HG03025 (cell line): ENCODE results near the gene MBIP.

ENCODE experiments used
- ATAC-seq: cut with Tn5 transposase; IDR thresholded peaks from one replicate; pipeline ENCODE4 v1.9.1; 2021; ENCODE audit warnings: mild to moderate bottlenecking, moderate library complexity; ENCODE audit not compliant: unreplicated experiment, low FRiP score

Gene MBIP

DNA sequence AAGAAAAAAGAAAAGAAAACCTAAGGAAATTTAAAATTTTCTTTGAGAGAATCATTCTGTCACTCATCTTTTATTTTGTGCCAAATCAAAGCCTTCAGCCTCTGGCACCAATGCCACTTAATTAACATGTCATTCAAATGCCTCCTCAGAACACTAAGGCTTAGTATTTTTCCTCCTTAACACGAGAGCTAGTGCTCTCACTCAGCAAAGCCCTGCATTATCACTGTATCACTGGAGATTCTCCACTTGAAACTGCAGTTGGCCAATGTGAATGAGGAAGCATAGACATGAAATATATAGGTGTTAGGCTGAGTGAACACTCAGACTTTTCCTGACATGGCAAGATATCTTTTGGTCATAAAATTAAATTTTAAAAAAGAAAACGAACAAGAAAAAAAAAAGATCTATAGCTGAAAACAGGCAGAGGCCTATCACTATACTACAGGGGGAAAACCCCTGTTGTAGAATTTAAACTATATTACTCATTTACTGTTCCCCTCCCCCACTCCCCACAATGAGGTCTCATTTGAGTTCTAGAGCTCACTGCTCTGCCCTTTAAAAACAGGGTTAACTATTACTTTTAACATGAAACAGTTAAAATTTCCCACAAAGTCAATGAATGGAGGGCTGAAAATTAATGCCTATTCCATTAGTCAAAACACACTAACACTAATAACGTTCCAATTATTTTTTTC is 5.1 kb downstream of the MBIP start:
- peak; percentile 32 for ATAC-seq

GRCh38 chr14:36313898-36314297 is 6.5 kb downstream of the MBIP start:
- no peak for ATAC-seq

DNA sequence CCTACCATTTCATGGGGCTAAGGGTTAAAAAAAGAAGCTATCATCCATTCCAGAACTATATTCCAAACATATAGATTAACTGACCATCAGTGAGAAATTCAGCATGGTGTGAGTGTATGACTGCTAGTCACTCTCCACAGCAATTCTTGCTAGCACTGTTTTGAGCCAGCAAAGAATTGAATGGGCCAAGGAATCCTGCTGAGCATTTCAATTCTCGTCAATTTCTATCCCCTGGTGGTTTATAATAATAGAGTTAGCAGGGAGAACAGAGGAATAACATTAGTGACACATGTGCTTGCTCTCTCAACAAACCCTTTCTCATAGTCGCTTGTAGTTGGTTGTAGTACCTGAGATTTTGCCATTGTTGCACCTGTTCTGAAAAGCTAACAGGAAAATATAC is 7.2 kb downstream of the MBIP start:
- ATAC-seq: no peak

- ATAC-seq: no peak
Observed at GRCh38 chr14:36306836-36307235, 13.6 kb downstream of the MBIP start.

DNA sequence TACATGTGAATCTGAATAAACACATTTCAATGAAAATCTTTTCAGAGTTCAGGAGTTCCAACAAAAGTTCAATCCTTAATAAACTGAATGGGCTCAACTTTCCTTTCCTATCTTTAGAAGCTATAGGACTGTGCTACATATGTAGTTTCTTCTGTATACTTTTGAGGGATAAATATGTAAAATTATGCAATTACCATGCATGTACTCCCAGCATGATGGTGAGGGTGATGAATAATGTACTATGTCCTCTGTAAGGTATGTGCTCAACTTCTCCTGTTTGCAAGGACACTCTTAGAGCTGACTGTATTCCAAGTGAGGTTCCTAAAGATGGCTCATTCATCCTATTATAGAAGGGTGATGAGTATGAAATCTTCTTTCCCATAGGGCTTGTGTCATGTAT is 15.5 kb downstream of the MBIP start:
- ATAC-seq: no peak

GRCh38 chr14:36303960-36304359 is 16.5 kb downstream of the MBIP start:
- ATAC-seq: no peak

DNA sequence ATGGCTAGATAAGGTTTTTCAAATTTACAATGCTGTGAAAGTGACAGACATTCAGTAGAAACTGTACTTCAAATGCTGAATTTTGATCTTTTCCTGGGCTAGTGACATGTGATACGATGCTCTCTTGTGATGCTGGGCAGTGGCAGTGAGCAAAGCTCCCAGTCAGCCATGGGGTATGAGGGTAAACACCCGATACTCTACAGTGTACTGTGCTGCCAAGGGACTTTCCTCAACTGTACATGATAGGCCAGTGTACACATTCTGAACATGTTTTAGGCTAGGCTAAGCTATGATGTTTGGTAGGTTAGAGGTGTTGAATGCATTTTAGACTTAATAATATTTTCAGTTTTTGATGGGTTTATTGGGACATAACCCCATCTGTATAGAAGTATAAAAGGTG is 17.6 kb downstream of the MBIP start:
- no peak for ATAC-seq

DNA sequence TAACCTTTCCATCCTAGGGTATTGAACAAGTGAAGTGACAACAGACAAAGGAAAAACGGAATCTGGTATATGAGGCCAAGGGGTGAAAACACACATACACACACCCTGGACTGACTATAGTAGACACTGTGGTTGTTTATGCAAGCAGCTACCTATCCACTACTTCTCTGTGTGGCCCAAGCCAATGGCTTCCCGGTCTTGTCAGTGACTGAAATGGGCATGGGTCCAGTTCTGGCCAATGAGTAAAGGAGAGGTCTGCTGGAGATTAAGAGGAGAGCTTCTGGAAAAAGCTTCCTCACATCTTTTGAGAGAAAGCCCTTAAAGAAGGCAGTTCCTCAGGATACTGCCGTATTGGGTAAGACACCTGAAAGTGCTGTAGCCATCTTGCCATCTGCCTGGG is 19.3 kb downstream of the MBIP start:
- no peak for ATAC-seq

GRCh38 chr14:36300337-36300736 is 20.1 kb downstream of the MBIP start:
- no peak for ATAC-seq

DNA sequence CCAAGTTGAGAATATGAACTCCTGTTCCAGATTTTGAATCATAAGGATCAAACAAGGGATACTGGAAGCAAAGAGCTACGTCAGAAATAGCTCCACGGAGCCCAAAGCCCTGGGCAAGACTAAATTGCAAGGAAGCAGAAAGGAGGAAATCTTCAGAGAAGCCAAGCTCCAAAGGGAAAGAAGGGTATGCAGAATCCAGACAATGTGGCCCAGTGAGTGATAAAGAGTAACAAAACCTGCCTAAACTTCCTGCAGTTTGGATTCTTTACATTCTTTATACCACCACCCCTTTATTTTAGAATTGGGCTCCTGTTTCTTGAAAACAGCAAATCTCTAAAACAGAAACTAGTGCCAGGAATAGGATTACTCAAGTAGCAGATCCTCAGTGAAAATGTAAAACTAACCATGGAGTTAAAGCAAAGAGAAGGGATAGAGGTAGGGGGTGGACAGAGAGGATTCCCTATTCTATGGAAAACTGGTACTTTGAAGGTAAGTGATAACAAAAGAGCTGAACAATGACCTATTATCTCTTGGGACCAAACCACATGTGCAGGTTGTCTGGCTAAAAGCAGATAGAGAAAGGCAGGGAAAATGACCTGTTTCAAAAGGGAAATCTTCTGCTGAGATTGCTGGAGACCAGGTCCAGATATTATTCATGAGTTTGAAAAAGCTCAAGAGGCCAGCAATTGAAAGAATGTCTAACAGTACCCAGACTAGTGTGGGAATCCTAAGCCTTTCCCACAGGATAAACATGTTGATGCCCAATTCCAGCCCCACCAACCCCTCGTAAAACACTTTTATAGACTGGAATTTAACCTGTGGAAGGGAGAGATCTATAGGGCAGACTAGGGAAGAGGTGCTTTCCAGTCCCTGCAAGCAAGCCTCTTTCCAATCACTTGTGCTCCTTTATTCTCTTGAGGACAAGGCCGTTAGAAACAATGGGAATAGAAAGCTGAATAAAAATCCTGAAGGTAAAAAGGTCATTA is 24.5 kb downstream of the MBIP start:
- no peak for ATAC-seq

GRCh38 chr14:36294543-36294942 is 25.9 kb downstream of the MBIP start:
- no peak for ATAC-seq

GRCh38 chr14:36293824-36294223 is 26.6 kb downstream of the MBIP start:
- ATAC-seq: no peak

- ATAC-seq: no peak
Observed at GRCh38 chr14:36289954-36290353, 30.5 kb downstream of the MBIP start.

DNA sequence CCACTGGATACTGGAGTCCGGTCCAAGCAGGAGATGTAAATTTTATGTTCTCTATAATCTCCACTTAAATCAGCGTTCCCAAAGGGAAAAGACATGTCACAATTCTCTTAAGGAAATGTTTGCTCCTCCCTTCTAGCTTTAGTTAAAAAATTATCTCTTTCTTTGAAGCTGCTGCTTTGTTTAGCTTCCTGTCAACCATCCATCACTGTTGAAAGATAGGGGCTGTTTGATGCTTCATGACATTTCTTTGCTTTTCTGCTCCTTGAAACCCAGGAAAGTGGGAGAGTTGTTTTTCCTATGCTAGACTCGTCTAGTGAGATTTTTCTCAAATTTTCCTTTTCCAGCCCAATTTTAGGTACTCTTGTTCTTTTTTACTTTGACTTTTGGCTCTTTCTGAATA is 31.9 kb downstream of the MBIP start:
- no peak for ATAC-seq

- ATAC-seq: no peak
Observed at GRCh38 chr14:36284971-36285595, 35.4 kb downstream of the MBIP start.

DNA sequence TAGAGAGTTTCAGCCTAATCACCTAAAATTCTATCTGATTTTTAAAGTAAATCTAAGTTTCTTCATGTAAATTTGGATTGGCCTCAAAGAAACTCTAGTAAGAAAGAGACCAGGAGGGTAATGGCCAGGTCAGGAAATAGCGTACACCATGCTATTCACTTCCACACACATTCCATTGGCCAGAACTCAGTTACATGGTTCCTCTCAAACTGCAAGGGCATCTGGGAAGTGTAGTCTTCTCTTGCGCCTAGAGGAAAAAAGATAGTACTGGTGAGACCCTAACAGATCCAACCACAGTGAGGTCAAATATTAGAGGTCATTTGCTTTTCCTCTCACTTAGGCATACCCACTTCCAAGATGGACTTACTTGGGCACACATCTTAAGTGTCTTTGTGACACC is 39.1 kb downstream of the MBIP start:
- no peak for ATAC-seq

DNA sequence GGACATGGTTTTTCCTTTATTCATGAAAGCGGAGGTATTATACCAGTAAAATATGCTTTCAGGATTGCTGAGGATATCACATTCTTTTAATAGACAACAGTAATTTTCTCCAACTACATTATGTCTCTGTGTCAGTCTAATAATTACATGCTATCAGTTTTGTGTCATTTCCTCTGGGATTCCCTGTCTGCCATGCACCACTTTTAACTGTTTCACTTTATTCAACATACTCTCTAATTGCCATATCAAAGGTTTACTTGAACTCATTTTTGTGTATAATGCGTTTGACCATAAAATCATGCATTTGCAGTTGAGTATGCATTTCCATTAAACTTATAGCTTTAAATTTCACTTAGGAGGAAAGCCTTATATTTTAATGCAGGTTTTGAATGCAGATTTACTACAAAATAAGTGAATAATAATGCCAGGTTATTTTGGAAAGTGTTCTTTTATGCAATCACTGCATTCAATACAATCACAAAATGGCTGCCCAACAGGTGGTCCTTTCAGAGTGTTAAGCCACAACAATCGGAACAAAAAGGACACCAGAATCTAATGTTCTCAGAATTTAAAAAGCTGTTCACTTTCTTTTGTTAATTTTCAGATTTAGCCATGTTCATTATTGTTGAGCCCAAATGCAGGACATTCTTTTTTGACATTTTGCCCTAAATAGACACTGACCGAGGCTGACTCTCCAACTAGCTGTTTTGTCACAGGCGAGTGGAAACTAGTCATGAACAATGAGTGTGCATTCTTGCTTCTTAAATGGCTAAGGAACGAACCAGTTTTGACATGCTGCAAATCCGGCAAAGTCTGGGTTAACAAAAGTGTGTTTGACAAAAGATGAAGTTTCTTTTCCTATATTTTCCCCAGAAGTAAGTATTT is 40.9 kb downstream of the MBIP start:
- ATAC-seq: no peak

- ATAC-seq: no peak
Observed at GRCh38 chr14:36275741-36276140, 44.7 kb downstream of the MBIP start.

DNA sequence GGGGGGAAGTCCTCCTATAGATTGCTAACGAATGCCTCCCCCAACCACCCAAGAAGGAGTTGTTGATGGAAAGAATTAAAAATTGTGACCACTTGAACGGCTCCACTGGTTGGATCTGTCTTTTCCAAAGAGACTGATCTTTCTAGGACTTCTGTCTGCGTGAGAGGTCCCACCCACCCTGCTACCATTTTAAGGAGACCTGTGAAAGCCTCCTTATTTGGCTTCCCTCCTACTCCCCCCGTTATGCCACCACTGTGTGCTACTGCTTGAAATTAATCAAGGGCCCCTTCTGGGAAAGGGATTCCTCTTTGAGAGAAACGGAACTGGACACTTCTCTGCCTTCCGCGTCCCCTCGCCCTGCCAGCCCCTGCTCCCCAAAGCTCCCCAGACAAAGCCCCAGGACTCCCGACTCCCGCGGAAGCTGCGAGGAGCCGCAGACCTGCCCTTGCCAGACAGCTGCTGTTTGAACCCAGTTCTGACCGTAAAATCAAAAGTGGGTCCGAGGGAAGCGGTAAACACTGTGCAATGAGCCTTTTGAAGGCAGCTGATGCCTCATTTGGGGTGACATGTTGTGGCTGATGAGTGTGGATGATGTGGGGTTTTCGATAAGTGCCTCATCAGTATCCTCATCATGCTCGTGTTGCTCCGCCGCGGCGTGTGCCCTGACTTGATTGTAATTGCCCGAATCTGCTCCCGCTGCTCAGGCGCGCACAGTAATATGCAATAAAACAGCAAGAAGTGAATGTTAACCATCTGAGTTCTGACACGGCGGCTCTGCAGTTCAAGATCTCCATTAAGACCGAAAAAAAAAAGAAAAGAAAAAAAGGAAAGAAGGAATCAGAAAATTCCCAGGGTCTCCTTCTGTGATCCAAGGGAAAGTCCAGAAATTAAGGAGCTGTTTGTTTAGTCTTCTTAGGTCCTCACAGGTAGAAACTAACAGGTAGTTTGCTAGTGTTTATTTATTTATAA is 48.2 kb downstream of the MBIP start:
- no peak for ATAC-seq
